PFSK-1 (cell line): Measurements from ENCODE around the gene ELOVL1.

Experiments
- FOXP2 ChIP-seq: optimal IDR thresholded peaks from 2 replicates; pipeline ENCODE3; 2011; ENCODE audit warnings: borderline replicate concordance, control low read depth, inconsistent platforms; ENCODE audit not compliant: insufficient read depth; ENCODE audit errors: extremely low read length, extremely low read depth
- POLR2AphosphoS5 ChIP-seq: IDR thresholded peaks from 2 replicates; pipeline ENCODE4 v1.6.1; 2012; ENCODE audit warnings: low read depth, mild to moderate bottlenecking, control low read depth, low read length, moderate library complexity
- REST ChIP-seq, 2 experiments: IDR thresholded peaks; 2 replicates each; pipeline versions ENCODE4 v1.6.1 to v1.8.0; 2011 to 2012; ENCODE audit warnings: low read depth in 2 of 2, low read length in 2 of 2, control low read depth in 1 of 2, inconsistent platforms in 1 of 2, mild to moderate bottlenecking in 1 of 2, moderate library complexity in 1 of 2; ENCODE audit not compliant: insufficient read depth in 1 of 2
- SIN3A ChIP-seq: IDR thresholded peaks from 2 replicates; pipeline ENCODE4 v1.6.1; 2012; ENCODE audit warnings: mild to moderate bottlenecking, low read length, moderate library complexity, borderline replicate concordance; ENCODE audit not compliant: insufficient read depth
- TAF1 ChIP-seq: IDR thresholded peaks from 2 replicates; pipeline ENCODE4 v1.6.1; 2012; ENCODE audit warnings: low read length, control low read depth, borderline replicate concordance; ENCODE audit not compliant: insufficient read depth

ELOVL1 gene

DNA sequence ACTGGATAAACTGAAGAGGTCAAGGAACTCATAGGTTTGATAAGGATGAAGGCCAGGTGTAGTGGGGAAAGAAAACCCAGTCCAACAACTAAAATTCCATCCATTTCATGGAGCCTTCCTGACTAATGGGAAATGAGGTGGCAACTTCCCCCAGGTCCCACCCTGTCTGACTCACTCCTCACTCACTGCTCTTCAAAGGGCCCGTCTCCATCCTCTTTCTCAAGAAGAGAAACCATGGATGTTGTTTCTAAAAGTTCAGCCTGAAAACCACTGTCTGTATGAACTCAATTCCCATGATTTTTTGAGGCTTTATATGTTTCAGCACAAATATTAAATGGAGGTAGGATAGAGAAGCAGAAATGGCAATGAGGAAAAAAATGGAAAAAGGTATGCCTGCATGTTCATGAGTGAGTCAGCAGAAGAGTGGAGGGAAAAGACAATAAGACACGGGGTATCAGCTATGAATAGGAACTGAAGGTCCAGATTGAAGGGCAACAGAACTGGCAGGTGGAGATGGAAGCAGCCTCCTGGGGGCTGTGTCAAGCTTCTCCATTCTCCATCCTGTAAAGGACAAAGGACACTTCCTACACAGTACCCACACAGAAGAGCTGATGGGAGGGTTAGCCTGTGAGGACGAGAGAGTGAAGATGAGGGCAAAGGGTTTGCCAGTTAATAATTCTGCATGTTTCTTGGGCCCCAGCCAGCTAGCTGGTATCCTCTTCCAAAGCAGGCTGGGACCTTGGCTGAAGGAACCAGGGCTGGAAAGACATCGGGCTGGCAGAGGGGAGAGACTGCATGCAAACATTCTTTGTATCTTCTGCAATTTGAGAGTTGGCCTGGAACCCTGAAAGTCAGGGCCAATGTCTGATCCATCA lies 5.5 kb upstream of the ELOVL1 start:
- TF ChIP-seq FOXP2, result no peak
- no peak for TF ChIP-seq SIN3A
- no peak for TF ChIP-seq POLR2AphosphoS5

GRCh38 chr1:43372172-43372571 lies 4.4 kb upstream of the ELOVL1 start:
- TF ChIP-seq FOXP2 (no peak), POLR2AphosphoS5 (no peak), TAF1 (no peak)

DNA sequence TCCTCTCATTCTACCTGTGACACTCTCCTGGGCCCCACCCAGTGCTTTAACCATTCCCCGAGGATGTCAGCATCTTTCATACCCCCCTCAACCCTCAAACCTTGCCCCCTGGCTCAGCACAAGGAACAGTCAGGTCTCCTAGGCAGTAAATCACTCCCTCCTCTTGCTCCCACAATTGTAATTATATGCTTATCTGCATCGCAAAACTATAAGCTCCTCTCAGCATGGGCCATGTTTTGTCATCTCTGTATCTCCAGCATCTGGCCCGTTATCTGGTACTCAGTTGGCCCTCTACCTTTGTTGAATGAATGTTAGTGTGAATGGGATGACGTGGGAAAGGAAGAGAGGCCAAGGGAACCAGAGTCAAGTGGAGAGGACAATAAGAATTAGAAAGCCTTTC lies 2.8 kb upstream of the ELOVL1 start:
- no peak for TF ChIP-seq FOXP2

- no peak for TF ChIP-seq TAF1
- TF ChIP-seq SIN3A, result no peak
- TF ChIP-seq POLR2AphosphoS5, result no peak
- no peak for TF ChIP-seq REST (IDR thresholded peaks at IDR 0.05; ENCODE audit: insufficient read depth in 1 of 2, low read depth in 2 of 2, low read length in 2 of 2)
- TF ChIP-seq FOXP2, result no peak
Observed at GRCh38 chr1:43368646-43369020, 822 bp upstream of the ELOVL1 start.

DNA sequence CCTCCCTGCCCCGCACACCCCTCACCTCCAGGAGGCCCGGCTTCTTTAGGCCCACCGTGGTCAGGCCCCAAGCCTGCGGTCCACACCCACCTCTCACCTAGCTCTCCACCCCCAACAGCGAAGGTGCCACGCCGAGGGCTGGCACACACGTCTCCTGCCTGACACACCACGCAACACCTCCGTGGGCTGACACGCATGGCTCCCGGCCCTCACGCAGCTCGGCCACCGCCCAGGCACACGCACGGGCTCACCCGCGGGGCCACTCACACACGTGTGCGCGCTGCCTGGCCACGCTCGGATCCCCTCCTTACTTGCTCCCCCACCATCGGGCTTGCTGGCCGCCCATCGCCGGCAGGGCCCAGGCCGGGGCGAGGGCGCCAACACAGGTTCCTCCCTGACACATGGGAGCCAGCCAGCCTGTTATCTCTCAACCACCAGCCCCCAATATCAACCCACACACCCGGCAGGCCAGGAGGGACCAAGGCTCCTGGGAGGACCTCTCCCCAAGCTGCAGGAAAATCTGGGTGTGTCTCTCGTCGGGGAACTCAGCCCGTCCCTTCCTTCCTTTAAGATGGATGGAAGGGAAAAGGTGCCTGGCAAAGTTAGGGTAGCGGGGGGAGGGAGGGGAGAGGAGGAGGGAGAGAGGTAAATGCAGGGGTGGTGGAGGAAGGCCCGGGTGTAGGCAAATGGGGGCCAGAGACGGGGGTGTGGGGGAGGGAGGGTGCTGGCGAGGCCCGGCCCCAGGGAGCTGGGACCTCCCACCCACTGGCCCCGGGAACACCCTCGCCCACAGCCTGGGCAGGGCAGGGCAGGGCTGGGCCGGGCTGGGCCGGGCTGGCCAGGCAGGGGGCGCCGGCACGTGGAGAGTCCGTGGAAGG lies 546 bp downstream of the ELOVL1 start:
- TF ChIP-seq REST (IDR thresholded peaks at IDR 0.05; ENCODE audit: insufficient read depth in 1 of 2, low read depth in 2 of 2, low read length in 2 of 2) (no peak), POLR2AphosphoS5 (no peak), FOXP2 (no peak), TAF1 (no peak), SIN3A (no peak)

GRCh38 chr1:43366601-43367025 lies 1.2 kb downstream of the ELOVL1 start:
- no peak for TF ChIP-seq FOXP2
- TF ChIP-seq SIN3A, result no peak
- TF ChIP-seq REST (IDR thresholded peaks at IDR 0.05; ENCODE audit: insufficient read depth in 1 of 2, low read depth in 2 of 2, low read length in 2 of 2), result no peak
- no peak for TF ChIP-seq POLR2AphosphoS5
